Measurements from ENCODE around the gene SRBD1. TPM values are rescaled to one million over a fixed set of nuclear protein-coding genes. Genes with fewer than 3 reads are reported as not detected.

Gene SRBD1
- total and polyA plus RNA-seq, 2 experiments from 2014 or later: 10.6 to 13.7 TPM

DNA sequence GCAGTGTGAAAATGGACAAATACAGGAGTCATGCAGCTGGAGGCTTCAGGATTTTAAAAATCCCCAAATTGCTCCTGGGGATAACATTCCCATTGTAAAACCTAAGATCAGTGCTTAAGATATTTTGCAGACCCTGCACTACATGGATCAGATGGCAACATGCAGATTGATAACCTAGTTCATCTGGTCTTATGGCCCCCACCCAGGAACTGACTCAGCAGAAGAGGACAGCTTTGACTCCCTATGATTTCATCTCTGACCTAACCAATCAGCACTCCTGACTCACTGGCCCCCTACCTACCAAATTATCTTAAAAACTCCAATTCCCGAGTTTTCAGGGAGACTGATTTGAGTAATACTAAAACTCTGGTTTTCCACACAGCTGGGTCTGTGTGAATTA lies 20.0 kb downstream of the SRBD1 start:
- TF ChIP-seq, protein P1, sequence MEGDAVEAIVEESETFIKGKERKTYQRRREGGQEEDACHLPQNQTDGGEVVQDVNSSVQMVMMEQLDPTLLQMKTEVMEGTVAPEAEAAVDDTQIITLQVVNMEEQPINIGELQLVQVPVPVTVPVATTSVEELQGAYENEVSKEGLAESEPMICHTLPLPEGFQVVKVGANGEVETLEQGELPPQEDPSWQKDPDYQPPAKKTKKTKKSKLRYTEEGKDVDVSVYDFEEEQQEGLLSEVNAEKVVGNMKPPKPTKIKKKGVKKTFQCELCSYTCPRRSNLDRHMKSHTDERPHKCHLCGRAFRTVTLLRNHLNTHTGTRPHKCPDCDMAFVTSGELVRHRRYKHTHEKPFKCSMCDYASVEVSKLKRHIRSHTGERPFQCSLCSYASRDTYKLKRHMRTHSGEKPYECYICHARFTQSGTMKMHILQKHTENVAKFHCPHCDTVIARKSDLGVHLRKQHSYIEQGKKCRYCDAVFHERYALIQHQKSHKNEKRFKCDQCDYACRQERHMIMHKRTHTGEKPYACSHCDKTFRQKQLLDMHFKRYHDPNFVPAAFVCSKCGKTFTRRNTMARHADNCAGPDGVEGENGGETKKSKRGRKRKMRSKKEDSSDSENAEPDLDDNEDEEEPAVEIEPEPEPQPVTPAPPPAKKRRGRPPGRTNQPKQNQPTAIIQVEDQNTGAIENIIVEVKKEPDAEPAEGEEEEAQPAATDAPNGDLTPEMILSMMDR (IDR thresholded peaks at IDR 0.05; ENCODE audit: low read depth, low read length): no peak
- no peaks in the 10 kb centered on the region for H3K36me3 ChIP-seq
- H3K27me3 ChIP-seq: no peaks in the 10 kb centered on the region
- H3K4me1 ChIP-seq (ENCODE audit: low read depth): peaks cover 11% of the 10 kb centered on the region
- no peak overlapping the region for H3K4me3 ChIP-seq
- DNase-seq (ENCODE audit: low read depth in 1 of 2, low spot score in 1 of 2): no peak
- no peak overlapping the region for H3K27ac ChIP-seq
- no peaks in the 10 kb centered on the region for H3K9me3 ChIP-seq (ENCODE audit: low read depth)

DNA sequence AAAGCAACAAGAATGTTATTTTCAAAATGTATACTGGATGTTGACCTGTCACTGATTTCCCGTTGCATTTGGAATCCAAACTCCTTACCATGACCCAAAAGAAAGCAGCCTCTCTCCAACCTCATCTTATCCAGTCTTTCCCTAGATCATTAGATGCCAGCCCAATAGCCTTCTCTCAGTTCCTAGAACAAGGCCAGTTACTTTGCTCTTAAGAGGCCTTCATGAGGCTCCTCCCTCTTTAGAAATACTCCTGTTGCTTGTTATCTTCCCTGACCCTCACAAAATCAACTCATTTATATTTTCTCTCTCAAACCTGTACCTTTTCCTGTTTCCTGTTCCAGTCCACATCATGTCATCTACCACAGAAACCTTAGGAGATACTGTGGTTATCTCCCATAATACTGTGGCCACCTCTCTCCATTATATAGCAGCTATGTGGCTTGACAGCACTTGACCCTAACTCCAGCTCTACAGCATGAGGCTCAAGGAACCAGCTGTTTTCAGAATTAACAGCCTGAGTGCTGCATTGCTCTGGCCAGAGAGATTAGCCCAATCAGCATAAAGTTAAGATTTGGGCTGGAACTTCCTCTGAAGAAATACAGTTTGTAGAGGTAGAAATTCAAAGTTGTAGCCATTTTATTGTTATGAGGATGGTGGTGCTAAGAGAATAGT lies 22.8 kb downstream of the SRBD1 start:
- DNase-seq (ENCODE audit: low read depth in 1 of 2, low spot score in 1 of 2): peak in 1 of 2 donors; percentile 10
- Histone ChIP-seq H3K4me3 (no peak overlapping the region), H3K9me3 (ENCODE audit: low read depth) (no peaks in the 10 kb centered on the region), H3K27ac (peak overlapping the region; percentile 69), H3K4me1 (ENCODE audit: low read depth) (peaks cover 11% of the 10 kb centered on the region), H3K36me3 (no peaks in the 10 kb centered on the region), H3K27me3 (no peaks in the 10 kb centered on the region)
- TF ChIP-seq, protein P1 (IDR thresholded peaks at IDR 0.05; ENCODE audit: low read depth, low read length): no peak

DNA sequence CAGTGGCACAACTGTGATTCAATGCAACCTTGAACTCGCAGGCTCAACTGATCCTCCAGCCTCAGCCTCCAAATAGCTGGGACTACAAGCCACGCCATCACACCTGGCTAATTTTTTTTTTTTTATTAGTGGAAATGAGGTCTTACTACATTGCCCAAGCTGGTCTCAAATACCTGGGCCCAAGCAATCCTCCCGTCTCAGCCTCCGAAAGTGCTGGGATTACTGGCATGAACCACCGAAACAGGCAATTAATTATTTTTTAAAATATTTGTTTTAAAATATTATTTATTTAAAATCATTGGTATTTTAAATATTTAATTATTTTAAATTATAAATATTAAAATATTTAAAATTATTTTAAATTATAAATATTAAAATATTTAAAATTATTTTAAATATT lies 24.5 kb downstream of the SRBD1 start:
- Histone ChIP-seq H3K9me3 (ENCODE audit: low read depth) (no peaks in the 10 kb centered on the region), H3K27ac (no peak overlapping the region), H3K4me1 (ENCODE audit: low read depth) (peaks cover 11% of the 10 kb centered on the region), H3K36me3 (no peaks in the 10 kb centered on the region), H3K4me3 (no peak overlapping the region), H3K27me3 (no peaks in the 10 kb centered on the region)
- TF ChIP-seq, protein P1 (IDR thresholded peaks at IDR 0.05; ENCODE audit: low read depth, low read length): no peak
- no peak for DNase-seq (ENCODE audit: low read depth in 1 of 2, low spot score in 1 of 2)

DNA sequence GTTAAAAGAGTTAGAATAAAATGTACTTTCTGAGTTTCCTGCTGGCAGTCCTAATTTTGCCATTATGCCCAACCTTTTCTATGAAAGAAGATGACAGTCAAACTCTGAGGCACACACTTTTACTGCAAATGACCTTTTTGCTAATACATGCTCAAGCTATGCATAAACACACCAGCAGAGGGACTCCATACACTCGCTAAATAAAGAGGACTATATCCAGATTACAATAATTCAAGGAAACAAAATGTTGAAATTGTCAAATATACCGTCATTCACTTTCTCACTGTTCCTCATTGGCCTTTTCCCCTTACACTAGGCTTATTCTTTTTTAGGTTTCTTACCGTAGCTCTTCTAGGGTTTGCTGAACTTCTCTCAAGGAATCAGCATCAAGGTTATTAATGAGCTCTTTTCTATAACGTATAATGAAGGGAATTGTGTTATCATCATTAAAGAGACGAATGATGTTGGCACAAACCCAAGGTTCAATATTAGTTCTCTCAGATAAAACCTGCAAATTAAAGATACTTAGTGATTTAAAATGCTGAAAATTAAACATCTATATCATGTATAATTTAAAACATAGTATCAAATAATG lies 25.7 kb downstream of the SRBD1 start:
- no peak overlapping the region for H3K4me3 ChIP-seq
- H3K4me1 ChIP-seq (ENCODE audit: low read depth): peaks cover 11% of the 10 kb centered on the region
- DNase-seq (ENCODE audit: low read depth in 1 of 2, low spot score in 1 of 2): peak; percentile 42 to 73
- no peaks in the 10 kb centered on the region for H3K36me3 ChIP-seq
- H3K27ac ChIP-seq: no peak overlapping the region
- H3K9me3 ChIP-seq (ENCODE audit: low read depth): no peaks in the 10 kb centered on the region
- no peaks in the 10 kb centered on the region for H3K27me3 ChIP-seq
- TF ChIP-seq, protein P1 (IDR thresholded peaks at IDR 0.05; ENCODE audit: low read depth, low read length): peak; percentile 82

DNA sequence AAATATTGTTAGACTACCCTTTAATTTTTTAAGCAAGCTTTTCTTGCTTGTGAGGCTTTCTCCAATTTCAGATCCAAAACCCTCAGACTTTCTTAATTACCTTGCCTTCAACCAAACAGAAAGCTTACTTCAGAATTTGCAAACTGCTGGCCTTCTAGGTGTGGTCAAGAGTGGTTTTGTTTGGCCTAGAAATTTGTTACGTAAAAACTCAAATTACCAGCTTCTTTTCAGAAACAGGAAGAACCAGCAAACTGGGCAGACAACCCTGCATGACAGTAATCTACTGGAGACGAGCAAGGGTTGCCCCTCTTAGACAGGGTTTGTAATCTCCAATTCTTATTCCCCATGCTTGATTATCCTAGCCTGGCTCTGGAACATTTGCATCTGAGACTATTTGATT lies 27.1 kb downstream of the SRBD1 start:
- TF ChIP-seq, protein P1 (IDR thresholded peaks at IDR 0.05; ENCODE audit: low read depth, low read length): no peak
- H3K36me3 ChIP-seq: no peaks in the 10 kb centered on the region
- H3K27ac ChIP-seq: no peak overlapping the region
- H3K27me3 ChIP-seq: no peaks in the 10 kb centered on the region
- no peak for DNase-seq (ENCODE audit: low read depth in 1 of 2, low spot score in 1 of 2)
- H3K4me1 ChIP-seq (ENCODE audit: low read depth): peaks cover 11% of the 10 kb centered on the region
- H3K9me3 ChIP-seq (ENCODE audit: low read depth): no peaks in the 10 kb centered on the region
- H3K4me3 ChIP-seq: no peak overlapping the region
